COLO668 (cell line): ENCODE data around the gene FGF11.

Source experiments
- DNase-seq: peaks from one replicate; lab custom pipeline; 2025; ENCODE audit not compliant: unreplicated experiment; lab: John Stamatoyannopoulos, UW

FGF11 gene

DNA sequence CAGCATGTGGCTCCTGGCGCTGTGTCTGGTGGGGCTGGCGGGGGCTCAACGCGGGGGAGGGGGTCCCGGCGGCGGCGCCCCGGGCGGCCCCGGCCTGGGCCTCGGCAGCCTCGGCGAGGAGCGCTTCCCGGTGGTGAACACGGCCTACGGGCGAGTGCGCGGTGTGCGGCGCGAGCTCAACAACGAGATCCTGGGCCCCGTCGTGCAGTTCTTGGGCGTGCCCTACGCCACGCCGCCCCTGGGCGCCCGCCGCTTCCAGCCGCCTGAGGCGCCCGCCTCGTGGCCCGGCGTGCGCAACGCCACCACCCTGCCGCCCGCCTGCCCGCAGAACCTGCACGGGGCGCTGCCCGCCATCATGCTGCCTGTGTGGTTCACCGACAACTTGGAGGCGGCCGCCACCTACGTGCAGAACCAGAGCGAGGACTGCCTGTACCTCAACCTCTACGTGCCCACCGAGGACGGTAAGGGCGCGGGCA, 31.0 kb upstream of the FGF11 start:
- DNase-seq = no peak

DNA sequence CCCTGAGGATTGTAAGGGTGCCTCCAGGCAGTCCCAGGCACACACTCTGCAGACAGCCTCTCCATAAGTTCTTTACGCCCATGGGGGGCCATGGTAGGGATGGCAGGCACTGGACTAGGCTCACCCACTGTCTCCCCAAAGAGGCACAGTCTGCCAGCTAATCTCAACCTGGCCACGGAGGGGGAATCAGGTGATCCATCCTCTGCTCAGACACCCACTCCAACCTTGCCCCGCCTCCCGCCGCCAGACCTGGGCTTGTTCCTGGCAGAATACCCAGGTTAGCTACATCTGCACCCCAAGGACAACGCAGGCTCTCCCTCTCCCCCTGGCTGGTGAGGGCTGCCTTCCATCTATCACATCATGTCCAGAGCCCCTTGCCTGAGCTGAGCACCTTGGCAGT, 30.4 kb upstream of the FGF11 start:
- DNase-seq = no peak

DNA sequence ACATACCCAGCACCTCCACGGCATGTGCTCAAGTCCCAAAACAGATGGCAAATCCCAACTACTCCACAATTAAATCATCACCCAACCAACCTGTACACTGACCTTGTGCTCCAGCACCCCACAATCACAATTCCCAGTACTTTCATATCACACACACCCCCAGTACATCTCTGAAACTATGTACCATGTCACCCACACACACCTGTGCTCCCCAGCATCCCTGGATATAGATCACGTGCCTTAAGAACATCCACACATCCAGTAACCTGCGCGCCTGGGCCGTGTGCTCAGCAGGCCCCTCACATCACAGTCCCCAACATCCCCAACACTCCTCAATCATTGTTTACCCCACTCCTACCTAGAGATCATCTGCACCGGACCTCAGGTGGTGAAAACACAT, 29.6 kb upstream of the FGF11 start:
- no peak for DNase-seq

DNA sequence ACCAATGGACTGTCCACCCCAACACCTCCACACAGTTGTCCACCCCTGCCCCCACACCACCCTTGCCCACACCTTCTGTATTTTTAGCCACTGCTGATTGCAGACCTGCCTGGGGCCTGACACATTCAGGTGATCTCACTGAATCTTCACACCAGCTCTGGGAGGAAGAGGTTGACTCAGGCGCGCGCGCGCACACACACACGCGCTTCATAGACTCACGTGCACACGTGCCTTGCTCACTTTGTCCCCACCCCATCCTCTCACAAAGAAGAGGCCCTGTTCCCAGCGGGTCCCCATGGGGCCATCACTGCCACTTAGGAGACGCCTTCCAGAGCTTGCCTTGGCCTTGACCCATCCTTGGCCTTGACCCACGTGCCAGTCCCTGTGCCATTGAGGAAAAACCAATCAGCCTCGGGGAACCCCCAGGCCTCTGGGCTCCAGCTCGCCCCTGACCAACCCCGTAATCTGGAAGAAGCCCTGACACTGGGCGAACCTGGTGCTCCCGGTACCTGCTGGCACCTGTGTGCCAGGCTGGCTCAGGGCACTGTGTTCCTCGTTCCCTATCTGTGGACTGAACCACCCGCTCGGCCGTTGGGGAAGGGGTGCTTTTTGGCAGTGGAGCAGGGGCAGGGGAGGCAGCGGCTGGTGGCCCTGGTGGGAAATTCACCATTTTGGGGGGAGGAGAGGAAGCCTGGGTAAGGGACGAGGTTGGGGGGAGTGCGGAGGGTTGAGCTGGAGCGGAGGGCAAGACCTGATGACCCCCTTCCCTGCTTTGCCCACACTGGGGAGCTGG, 28.5 kb upstream of the FGF11 start:
- DNase-seq = no peak

DNA sequence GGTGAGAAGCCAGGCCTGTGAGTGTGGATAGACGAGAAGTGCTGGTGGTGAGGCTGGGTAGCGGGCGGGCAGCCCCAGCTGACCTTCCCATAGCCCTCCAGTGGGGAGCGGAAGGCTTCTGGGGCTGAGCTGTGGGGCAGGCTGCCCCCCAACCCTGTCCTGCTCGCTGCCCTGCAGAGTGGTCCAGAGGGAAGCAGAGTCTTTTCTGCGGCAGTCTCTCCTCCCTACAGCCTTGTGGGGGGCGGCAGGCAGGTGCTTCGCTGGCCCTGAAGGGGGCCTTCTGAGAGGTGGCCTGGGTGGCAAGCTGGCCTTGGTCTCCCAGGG, 27.9 kb upstream of the FGF11 start:
- DNase-seq = no peak

DNA sequence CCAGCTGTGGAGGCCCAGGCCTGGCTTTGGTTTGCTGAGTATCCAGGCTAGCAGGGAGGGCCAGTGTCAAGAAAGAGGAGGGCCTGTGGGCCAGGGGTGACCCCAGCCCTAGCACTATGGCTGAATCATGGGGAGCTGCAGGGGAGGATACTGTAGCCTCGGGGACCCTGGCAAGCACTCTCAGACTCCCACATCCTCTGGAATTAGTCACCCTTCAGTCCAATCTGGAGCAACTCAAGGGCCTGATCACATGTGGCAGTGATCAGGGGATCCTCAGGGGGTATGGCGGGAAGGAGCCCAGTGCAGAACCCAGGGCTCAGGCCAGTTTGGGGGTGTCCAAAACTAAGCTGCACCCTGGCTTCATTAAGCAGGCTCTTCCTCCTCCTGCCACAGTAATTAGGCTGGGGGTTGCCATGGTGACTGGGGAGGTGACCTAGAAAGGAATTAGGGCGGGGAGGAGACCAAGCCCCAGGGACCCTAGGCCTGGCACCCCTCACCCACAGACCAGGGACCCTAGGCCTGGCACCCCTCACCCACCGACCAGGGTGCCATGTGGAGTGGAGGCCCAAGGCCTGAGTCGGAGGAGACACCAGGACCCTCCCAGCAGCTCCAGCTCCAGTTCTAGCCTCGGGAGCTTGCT, 25.8 kb upstream of the FGF11 start:
- no peak for DNase-seq

DNA sequence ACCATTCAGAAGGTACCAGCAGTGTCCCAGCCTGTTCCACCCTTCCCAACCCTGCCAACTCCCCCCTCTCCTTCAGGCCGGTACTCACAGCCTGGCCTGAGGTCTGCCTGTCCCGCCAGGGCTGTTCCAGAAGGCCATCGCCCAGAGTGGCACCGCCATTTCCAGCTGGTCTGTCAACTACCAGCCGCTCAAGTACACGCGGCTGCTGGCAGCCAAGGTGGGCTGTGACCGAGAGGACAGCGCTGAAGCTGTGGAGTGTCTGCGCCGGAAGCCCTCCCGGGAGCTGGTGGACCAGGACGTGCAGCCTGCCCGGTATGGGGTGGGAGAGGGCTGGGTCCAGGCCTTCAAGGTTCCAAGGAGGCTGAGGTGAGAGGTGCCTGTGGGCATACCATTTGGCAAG, 24.5 kb upstream of the FGF11 start:
- DNase-seq = no peak

DNA sequence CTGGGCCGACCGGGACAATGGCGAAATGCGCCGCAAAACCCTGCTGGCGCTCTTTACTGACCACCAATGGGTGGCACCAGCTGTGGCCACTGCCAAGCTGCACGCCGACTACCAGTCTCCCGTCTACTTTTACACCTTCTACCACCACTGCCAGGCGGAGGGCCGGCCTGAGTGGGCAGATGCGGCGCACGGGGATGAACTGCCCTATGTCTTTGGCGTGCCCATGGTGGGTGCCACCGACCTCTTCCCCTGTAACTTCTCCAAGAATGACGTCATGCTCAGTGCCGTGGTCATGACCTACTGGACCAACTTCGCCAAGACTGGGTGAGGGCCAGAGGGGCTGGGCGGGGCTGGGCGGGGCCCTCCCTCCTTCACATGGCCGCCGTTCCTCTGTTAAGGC, 23.5 kb upstream of the FGF11 start:
- no peak for DNase-seq

DNA sequence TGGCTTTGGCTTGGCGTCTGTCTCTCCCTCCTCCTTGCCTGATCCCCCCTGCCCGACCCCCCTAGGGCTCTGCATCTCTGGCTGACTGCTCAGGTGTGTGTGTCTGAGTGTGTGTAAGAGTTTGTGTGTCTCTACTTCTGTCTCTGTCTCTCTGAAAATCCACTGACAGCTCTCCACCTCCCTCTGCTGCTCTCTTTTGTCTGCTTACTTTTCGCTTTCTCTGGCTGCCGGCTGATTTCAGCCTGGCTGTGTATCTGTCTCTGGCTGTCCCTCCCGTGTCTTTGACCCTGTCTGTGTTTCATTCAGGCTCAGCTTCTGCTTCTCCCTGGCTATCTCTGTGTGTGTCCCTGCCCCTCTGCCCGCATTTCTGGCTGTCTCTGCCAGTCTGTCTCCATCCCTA, 23.0 kb upstream of the FGF11 start:
- no peak for DNase-seq

DNA sequence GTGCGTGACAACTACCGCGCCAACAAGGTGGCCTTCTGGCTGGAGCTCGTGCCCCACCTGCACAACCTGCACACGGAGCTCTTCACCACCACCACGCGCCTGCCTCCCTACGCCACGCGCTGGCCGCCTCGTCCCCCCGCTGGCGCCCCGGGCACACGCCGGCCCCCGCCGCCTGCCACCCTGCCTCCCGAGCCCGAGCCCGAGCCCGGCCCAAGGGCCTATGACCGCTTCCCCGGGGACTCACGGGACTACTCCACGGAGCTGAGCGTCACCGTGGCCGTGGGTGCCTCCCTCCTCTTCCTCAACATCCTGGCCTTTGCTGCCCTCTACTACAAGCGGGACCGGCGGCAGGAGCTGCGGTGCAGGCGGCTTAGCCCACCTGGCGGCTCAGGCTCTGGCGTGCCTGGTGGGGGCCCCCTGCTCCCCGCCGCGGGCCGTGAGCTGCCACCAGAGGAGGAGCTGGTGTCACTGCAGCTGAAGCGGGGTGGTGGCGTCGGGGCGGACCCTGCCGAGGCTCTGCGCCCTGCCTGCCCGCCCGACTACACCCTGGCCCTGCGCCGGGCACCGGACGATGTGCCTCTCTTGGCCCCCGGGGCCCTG, 22.2 kb upstream of the FGF11 start:
- no peak for DNase-seq

DNA sequence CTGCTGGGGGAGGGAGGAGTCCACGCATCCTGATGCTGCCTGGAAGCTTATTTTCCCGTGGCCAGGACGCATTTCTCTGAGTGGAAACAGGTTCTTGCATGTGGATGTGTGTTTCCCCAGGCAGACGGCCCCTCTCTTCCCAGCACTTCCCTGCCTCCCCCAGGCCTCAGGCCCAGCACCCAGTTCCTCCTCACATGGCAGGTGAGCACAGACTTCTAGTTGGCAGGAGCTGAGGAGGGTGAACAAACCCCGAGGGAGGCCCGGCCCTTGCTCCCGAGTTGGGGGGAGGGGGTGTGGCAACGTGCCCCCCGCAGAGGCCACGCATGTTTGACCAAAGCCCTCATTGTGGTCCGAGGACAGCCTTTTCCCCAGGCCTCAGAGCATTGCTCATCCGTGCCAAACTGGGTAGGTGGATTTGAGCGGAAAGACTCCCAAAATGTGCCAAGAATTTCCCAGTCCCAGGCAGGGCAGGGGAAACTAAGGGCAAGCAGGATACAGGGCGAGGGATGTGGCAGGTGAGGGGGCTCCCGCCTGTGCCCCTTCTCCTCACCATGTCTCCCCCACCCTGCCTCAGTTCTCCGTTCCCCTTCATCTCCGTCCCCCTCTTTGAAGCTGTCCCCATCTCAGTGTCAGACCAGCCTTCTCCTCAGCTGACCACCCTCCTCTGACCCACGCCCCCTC, 20.7 kb upstream of the FGF11 start:
- no peak for DNase-seq

DNA sequence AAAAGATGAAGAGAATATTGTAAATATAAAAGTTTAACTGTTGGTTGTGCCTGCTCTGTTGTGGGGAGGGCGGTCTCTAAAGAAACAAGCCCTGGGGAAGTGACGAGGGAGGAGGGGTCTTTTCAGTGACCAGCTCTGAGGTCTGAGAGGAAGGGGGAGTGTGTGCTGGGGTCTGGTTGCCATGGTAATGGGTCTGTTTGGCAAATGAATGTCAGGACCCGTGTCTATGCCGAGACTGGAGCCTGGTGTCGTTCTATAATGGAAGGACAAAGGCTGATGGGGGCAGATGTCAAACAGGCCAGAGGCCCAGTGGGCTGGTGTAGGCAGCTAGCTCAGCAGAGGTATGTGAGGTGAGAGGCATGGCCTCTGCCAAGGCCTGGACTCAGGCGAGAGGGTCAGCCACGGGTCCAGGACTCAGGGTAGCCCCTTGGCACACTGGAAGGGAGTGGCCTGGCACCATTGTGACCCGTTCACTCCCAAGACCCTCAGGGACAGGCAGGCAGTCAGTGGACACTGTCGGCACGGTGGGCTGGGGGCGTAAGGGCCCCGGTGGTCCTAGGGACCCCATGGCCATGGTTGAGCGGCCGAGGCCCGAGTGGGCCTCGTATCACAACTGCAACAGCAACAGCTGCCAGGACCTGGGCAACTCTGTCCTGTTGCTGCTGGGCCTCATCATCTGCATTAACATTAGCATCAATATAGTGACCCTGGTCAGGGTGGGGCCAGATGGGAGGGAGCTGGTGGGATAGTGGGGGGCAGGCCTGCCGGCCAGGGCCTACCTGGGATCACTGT, 19.3 kb upstream of the FGF11 start, which contains the start of gene SPEM1:
TSS of gene SPEM1 (plus strand) at position 506 of the 792 bp plus-strand sequence. CDS start at position 567, 61 bp downstream.
- DNase-seq = no peak

DNA sequence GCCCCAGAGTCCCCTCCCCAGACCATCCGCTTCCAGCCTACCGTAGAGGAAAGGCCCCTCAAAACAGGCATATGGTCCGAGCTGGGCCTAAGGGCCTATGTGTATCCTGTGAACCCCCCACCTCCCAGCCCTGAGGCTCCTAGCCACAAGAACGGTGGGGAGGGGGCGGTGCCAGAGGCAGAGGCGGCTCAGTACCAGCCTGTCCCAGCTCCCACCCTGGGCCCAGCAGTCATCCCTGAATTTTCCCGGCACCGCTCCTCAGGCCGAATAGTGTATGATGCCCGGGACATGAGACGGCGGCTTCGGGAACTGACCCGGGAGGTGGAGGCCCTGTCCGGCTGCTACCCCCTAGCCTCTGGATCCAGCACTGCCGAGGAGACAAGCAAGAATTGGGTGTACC, 18.1 kb upstream of the FGF11 start:
- no peak for DNase-seq

DNA sequence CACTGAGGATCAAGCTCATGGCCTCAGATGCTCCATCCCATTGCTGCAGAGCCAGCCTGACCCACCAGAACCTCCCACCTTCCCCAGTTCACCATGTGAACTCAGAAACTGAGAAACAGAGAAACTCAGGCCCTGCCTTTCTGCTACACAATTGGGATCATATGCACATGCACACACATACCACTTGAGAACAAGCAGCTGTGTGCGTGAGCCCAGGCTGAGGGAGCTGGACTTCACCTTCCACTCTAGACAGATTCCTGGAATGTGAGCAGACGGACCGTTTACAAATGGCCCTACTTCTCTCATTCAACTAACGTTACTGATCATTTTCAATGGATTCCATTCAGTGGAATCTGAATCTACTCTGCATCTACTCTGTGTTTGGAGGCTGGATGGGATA, 15.6 kb upstream of the FGF11 start:
- no peak for DNase-seq

DNA sequence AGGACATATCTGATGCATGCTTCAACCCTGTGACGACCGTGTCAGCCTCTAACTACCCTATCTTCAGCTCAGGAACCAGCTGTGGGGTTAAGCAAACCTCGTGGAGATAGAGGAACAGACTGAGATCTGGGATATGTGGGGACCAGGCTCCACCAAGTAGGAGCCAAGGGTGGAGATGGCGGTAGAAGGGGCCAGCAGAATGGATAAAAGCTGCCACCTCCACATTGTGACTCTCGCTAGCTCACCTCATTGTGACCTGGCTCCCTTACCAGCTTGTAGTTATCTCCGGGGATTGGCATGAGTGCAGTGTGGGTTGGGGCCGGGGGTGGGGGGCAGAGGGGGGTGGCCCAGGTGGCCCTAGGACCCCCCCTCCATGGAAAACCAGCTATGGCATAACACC, 14.0 kb upstream of the FGF11 start, which contains the start of gene SPEM2:
TSS of gene SPEM2 (plus strand) at position 301 of the 400 bp plus-strand sequence. CDS start at position 374, 73 bp downstream.
- no peak for DNase-seq

DNA sequence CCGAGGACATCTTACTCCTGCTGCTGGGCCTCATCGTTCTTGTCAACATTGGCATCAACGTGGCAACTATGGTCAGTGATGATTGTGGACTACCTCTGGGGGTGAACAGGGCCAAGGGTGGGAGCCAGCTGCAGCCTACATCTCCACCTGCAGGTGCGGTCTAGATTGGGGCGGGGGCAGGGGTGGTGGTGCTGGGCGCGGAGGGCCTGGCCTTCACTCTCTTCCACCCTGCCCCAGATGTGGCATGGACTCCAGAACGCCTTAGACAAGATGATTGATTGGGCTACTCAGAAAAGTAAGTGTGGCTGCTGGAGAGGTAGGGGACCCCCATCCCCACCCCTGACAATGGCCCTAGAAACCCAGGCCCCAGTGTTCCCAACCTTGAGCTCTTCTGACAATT, 13.6 kb upstream of the FGF11 start:
- DNase-seq = no peak

DNA sequence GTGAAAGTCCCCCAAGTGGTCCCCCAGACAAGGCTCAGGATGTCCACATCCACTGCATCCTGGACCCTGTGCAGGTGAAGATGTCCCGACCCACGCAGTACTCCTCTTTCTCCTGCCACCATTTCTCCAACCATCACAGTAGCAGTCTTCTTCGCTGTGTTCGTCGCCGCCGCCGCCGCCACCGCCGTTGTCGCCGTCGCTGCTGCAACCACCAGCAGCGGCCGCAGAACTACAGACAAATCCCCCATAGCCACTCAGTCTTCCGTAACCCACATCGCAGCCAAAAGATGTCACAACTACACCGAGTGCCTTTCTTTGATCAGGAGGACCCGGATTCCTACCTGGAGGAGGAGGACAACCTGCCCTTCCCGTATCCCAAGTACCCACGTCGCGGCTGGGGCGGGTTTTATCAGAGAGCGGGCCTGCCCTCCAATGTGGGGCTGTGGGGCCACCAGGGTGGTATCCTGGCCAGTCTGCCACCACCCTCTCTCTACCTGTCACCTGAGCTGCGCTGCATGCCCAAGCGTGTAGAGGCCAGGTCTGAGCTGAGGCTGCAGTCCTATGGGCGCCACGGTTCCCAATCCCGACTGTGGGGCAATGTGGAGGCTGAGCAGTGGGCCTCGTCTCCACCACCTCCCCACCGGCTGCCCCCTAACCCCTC, 13.0 kb upstream of the FGF11 start:
- DNase-seq = no peak

DNA sequence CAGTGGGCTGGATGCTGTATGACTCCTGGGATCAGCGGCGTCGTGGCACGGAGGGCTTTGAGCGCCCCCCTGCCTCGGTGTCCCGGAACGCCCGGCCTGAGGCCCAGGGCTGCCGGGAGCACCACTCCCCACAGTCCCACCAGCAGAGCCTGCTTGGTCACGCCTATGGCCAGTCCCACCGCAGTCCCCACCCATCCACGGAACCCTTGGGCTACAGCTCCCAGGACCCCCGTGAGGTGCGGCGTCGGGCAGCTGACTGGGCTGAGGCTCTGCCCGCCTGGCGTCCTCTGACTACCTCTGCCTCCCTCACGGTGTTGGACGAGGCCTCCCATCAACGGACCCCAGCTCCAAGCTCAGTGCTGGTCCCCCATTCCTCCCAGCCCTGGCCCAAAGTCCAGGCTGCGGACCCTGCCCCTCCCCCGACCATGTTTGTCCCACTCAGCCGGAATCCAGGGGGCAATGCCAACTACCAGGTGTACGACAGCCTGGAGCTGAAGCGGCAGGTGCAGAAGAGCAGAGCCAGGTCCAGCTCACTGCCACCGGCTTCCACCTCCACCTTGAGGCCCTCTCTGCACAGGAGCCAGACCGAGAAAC, 12.3 kb upstream of the FGF11 start:
- no peak for DNase-seq

DNA sequence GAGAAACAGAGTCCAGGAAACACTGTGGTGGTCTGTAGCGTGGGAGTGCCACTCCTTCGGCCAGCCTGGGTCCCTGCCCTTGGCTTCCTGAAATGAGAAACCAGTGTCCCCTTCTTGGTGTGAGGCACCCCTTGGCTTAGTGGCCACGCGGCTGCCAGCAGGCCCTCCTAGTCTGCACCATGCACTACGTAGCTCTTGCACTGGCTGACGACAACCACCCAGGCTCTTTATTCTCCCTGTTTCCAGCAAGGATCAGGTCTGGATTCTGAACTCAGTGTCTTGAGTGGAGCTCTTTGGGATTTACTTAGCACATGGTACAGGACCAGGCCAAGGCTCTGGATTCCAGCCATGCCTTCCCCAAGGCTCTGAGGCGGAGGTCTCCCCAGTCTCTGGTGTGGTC, 11.8 kb upstream of the FGF11 start:
- DNase-seq = no peak

DNA sequence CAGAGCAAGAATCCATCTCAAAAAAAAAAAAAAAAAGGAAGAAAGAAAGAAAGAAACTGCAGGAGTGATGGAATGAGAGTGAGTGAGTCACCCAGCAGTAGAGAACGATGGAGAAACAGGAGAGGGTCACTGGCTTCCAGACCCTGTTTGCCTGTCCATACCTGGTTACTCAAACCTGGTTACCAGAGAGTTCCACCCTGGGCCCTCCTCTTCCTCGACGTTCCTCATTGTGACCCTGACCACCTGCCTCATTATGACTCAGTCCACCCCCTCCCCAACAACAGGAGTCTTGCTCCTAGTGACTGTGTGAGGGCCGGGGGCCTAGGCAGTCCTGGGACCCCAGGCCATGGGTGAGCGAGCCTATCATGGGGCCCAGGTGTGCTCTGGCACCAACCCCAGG, 10.8 kb upstream of the FGF11 start, which contains the start of gene SPEM3:
TSS of gene SPEM3 (plus strand) at position 301 of the 400 bp plus-strand sequence. CDS start at position 347, 46 bp downstream.
- no peak for DNase-seq
